Skeletal muscle tissue (tissue), 4 donors: Measurements from ENCODE around the gene TSHZ1. TPM values are rescaled to one million over a fixed set of nuclear protein-coding genes. Genes with fewer than 3 reads are reported as not detected.
A peak's percentile ranks its signal among the peaks of the same experiment; 100 is the strongest.

ENCODE experiments used
- H3K27ac ChIP-seq: one replicate; pipeline ENCODE4 v1.7.0; 2013; ENCODE audit warnings: mild to moderate bottlenecking, low read depth, low read length, inconsistent platforms
- H3K27me3 ChIP-seq, 3 donors: one replicate each; pipeline ENCODE4 v1.7.0; 2013; ENCODE audit warnings: low read length in 3 of 3; ENCODE audit not compliant: control insufficient read depth in 3 of 3, insufficient read depth in 3 of 3
- H3K36me3 ChIP-seq, 3 donors: one replicate each; pipeline ENCODE4 v1.7.0; 2013; ENCODE audit warnings: low read length in 3 of 3; ENCODE audit not compliant: control insufficient read depth in 3 of 3, insufficient read depth in 3 of 3
- H3K4me1 ChIP-seq, 3 donors: one replicate each; pipeline ENCODE4 v1.7.0; 2013; ENCODE audit warnings: low read length in 3 of 3, mild to moderate bottlenecking in 3 of 3; ENCODE audit not compliant: control insufficient read depth in 3 of 3, insufficient read depth in 3 of 3
- H3K4me3 ChIP-seq, 3 donors: one replicate each; pipeline ENCODE4 v1.7.0; 2013; ENCODE audit warnings: low read length in 3 of 3
- H3K9ac ChIP-seq, 3 donors: one replicate each; pipeline ENCODE4 v1.7.0; 2013; ENCODE audit warnings: low read length in 3 of 3, mild to moderate bottlenecking in 3 of 3, moderate library complexity in 2 of 3, low read depth in 1 of 3
- H3K9me3 ChIP-seq, 3 donors: one replicate each; pipeline ENCODE4 v1.7.0; 2013; ENCODE audit warnings: low read length in 3 of 3; ENCODE audit not compliant: control insufficient read depth in 3 of 3
- total RNA-seq: library from RNA; depleted of rRNA; stranded (reverse); fragments of >200 nt; gene quantifications from one replicate; pipeline ENCODE4 v1.2.3, GENCODE V29; 2014
- donor health status: Osteomylitis.

Gene TSHZ1
- total RNA-seq, 1 donor from 2014 or later = 5.7 TPM

- H3K4me1 ChIP-seq = peaks cover 22 to 69% (median 57%) of the 10 kb centered on the region in 3 donors
- H3K36me3 ChIP-seq = no peaks in the 10 kb centered on the region
- H3K27ac ChIP-seq = peak overlapping the region; percentile 56
- peak overlapping the region in 2 of 3 donors; percentile 4 to 23 for H3K9ac ChIP-seq
- no peaks in the 10 kb centered on the region for H3K27me3 ChIP-seq
- H3K4me3 ChIP-seq = peak overlapping the region in 1 of 3 donors; percentile 13
- no peaks in the 10 kb centered on the region for H3K9me3 ChIP-seq
These were observed 7.7 kb downstream of the TSHZ1 start for GRCh38 chr18:75218065-75218923.

- Histone ChIP-seq H3K27me3 (no peaks in the 10 kb centered on the region), H3K9me3 (no peaks in the 10 kb centered on the region), H3K36me3 (no peaks in the 10 kb centered on the region), H3K4me3 (no peak overlapping the region), H3K9ac (no peak overlapping the region), H3K27ac (no peak overlapping the region), H3K4me1 (peaks cover 17 to 61% (median 47%) of the 10 kb centered on the region in 3 donors)
These were observed 9.3 kb downstream of the TSHZ1 start for GRCh38 chr18:75219745-75220375.

- no peaks in the 10 kb centered on the region for H3K9me3 ChIP-seq
- no peak overlapping the region for H3K9ac ChIP-seq
- no peak overlapping the region for H3K4me3 ChIP-seq
- no peaks in the 10 kb centered on the region for H3K27me3 ChIP-seq
- no peaks in the 10 kb centered on the region for H3K36me3 ChIP-seq
- no peak overlapping the region for H3K27ac ChIP-seq
- peaks cover 15 to 55% (median 46%) of the 10 kb centered on the region in 3 donors for H3K4me1 ChIP-seq
These were observed 10.2 kb downstream of the TSHZ1 start for GRCh38 chr18:75220551-75221355.

- Histone ChIP-seq H3K9ac (no peak overlapping the region), H3K9me3 (no peaks in the 10 kb centered on the region), H3K27me3 (no peaks in the 10 kb centered on the region), H3K27ac (no peak overlapping the region), H3K36me3 (no peaks in the 10 kb centered on the region), H3K4me3 (no peak overlapping the region), H3K4me1 (peaks cover 15 to 55% (median 46%) of the 10 kb centered on the region in 3 donors)
These were observed 10.8 kb downstream of the TSHZ1 start for GRCh38 chr18:75221397-75221796.

- Histone ChIP-seq H3K4me3 (no peak overlapping the region), H3K9ac (no peak overlapping the region), H3K27me3 (no peaks in the 10 kb centered on the region), H3K4me1 (peaks cover 14 to 55% (median 46%) of the 10 kb centered on the region in 3 donors), H3K27ac (no peak overlapping the region), H3K9me3 (no peaks in the 10 kb centered on the region), H3K36me3 (no peaks in the 10 kb centered on the region)
These were observed 11.3 kb downstream of the TSHZ1 start for GRCh38 chr18:75221897-75222296.

- Histone ChIP-seq H3K27me3 (no peaks in the 10 kb centered on the region), H3K9ac (no peak overlapping the region), H3K9me3 (no peaks in the 10 kb centered on the region), H3K4me3 (no peak overlapping the region), H3K36me3 (no peaks in the 10 kb centered on the region), H3K27ac (no peak overlapping the region), H3K4me1 (peaks cover 18 to 56% (median 47%) of the 10 kb centered on the region in 3 donors)
These were observed 11.8 kb downstream of the TSHZ1 start for GRCh38 chr18:75222407-75222806.

- Histone ChIP-seq H3K27me3 (no peaks in the 10 kb centered on the region), H3K4me1 (peaks cover 14 to 61% (median 43%) of the 10 kb centered on the region in 3 donors), H3K27ac (no peak overlapping the region)
These were observed 13.2 kb downstream of the TSHZ1 start for GRCh38 chr18:75223687-75224347.

GRCh38 chr18:75226286-75226955 lies 15.8 kb downstream of the TSHZ1 start:
- Histone ChIP-seq H3K27me3 (no peaks in the 10 kb centered on the region), H3K4me3 (peak overlapping the region in 2 of 3 donors; percentile 31 to 51), H3K9ac (peak overlapping the region in 2 of 3 donors; percentile 20 to 26), H3K9me3 (no peaks in the 10 kb centered on the region), H3K4me1 (peaks cover 19 to 57% (median 37%) of the 10 kb centered on the region in 3 donors), H3K27ac (no peak overlapping the region), H3K36me3 (no peaks in the 10 kb centered on the region)

More at GRCh38 chr18:75223687-75224347, 13.2 kb downstream of the TSHZ1 start:
- no peak overlapping the region for H3K4me3 ChIP-seq
- H3K36me3 ChIP-seq = no peaks in the 10 kb centered on the region
- no peak overlapping the region for H3K9ac ChIP-seq
- H3K9me3 ChIP-seq = no peaks in the 10 kb centered on the region

GRCh38 chr18:75226956-75227316 lies 16.3 kb downstream of the TSHZ1 start:
- Histone ChIP-seq H3K27me3 (no peaks in the 10 kb centered on the region), H3K36me3 (no peaks in the 10 kb centered on the region), H3K9me3 (no peaks in the 10 kb centered on the region), H3K4me1 (peaks cover 19 to 54% (median 34%) of the 10 kb centered on the region in 3 donors), H3K4me3 (peak overlapping the region in 2 of 3 donors; percentile 17 to 31), H3K9ac (peak overlapping the region in 2 of 3 donors; percentile 20 to 26), H3K27ac (no peak overlapping the region)
